ENCODE measurements around the gene DCLK3. TPM values are rescaled to one million over a fixed set of nuclear protein-coding genes. Genes with fewer than 3 reads are reported as not detected.

DCLK3 gene
- total RNA-seq, 1 experiment from 2014 or later, result not detected

DNA sequence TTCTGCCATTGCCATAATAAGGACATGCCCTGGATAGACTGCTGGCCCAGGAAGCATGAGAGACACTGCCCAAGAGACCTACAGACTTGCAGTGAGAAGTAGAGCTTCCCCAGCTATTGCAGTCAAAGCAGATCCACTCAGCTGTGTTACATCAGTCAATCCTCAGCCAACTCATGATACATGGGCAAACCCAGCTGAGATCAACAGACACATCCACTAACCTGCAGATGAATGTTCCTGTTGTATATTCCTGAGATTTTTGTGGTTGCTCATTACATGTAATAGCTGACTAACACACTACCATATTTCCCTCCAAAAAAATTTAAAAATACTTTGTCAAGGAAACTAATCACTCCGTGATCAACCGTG lies 68.6 kb downstream of the DCLK3 start:
- Mint-ChIP-seq H3K27ac (ENCODE audit: unreplicated experiment) (no peak overlapping the region), H3K4me3 (ENCODE audit: low read depth, unreplicated experiment) (no peak overlapping the region), H3K36me3 (ENCODE audit: insufficient read depth, unreplicated experiment) (no peaks in the 10 kb centered on the region), H3K27me3 (ENCODE audit: unreplicated experiment) (no peaks in the 10 kb centered on the region), H3K9me3 (ENCODE audit: low read depth, unreplicated experiment) (peaks cover under 1% of the 10 kb centered on the region), H3K4me1 (ENCODE audit: low read depth, unreplicated experiment) (peaks cover 8% of the 10 kb centered on the region)
- intact Hi-C loops (cut with micrococcal nuclease; ENCODE audit: unreplicated experiment), result no loop called here
- TF ChIP-seq, protein P1, sequence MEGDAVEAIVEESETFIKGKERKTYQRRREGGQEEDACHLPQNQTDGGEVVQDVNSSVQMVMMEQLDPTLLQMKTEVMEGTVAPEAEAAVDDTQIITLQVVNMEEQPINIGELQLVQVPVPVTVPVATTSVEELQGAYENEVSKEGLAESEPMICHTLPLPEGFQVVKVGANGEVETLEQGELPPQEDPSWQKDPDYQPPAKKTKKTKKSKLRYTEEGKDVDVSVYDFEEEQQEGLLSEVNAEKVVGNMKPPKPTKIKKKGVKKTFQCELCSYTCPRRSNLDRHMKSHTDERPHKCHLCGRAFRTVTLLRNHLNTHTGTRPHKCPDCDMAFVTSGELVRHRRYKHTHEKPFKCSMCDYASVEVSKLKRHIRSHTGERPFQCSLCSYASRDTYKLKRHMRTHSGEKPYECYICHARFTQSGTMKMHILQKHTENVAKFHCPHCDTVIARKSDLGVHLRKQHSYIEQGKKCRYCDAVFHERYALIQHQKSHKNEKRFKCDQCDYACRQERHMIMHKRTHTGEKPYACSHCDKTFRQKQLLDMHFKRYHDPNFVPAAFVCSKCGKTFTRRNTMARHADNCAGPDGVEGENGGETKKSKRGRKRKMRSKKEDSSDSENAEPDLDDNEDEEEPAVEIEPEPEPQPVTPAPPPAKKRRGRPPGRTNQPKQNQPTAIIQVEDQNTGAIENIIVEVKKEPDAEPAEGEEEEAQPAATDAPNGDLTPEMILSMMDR (IDR thresholded peaks at IDR 0.05; ENCODE audit: unreplicated experiment), result no peak
- DNase-seq, result no peak
- CTCF ChIA-PET, result interaction anchor here (1.1 kb wide), 1 partner anchor 16 kb away, joined by 3 read pairs; no protein-coding TSS in a partner anchor
- BruUV-seq (replicated peaks), result no TSS peak

DNA sequence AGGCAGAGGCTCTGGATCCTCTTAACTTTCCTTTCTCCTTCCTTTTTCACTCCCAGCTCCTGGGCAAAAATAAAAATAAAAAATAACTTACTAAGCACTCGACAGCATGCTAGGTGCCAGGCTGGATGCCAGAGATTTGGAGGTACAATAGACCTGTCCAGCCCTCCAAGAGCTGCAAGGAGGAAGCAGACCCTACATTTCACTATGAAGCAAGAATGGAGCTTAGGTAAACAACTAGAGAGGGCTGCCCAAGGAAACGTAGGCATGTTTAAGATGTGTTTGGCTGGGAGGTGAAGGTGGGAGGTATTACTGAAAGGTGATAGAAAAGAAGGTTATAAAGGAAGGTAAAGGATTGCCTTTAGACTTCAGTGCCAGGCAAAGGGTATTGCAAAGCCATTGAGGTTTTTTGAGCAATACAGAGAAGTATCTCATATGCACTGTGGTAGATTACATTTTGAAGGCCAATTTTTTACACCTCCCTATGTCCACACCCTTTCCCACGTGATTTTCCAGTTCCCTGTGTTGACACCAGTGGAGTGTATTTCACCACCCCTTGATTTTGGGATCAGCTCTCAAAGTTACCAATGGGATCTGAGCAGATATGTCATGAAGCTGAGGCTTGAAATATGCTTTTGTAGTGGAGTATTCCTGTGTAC lies 69.1 kb downstream of the DCLK3 start:
- Mint-ChIP-seq H3K27ac (ENCODE audit: unreplicated experiment) (no peak overlapping the region), H3K9me3 (ENCODE audit: low read depth, unreplicated experiment) (peaks cover 2% of the 10 kb centered on the region), H3K4me3 (ENCODE audit: low read depth, unreplicated experiment) (no peak overlapping the region), H3K4me1 (ENCODE audit: low read depth, unreplicated experiment) (peaks cover 8% of the 10 kb centered on the region), H3K27me3 (ENCODE audit: unreplicated experiment) (no peaks in the 10 kb centered on the region), H3K36me3 (ENCODE audit: insufficient read depth, unreplicated experiment) (no peaks in the 10 kb centered on the region)
- CTCF ChIA-PET, result interaction anchor here (1.1 kb wide), 1 partner anchor 16 kb away, joined by 3 read pairs; no protein-coding TSS in a partner anchor
- no TSS peak for BruUV-seq (replicated peaks)
- intact Hi-C loops (cut with micrococcal nuclease; ENCODE audit: unreplicated experiment), result no loop called here
- TF ChIP-seq, protein P1 (IDR thresholded peaks at IDR 0.05; ENCODE audit: unreplicated experiment), result no peak
- DNase-seq, result no peak

GRCh38 chr3:36693670-36694069 lies 70.7 kb downstream of the DCLK3 start:
- TF ChIP-seq, protein P1 (IDR thresholded peaks at IDR 0.05; ENCODE audit: unreplicated experiment), result no peak
- no peak overlapping the region for H3K27ac Mint-ChIP-seq (ENCODE audit: unreplicated experiment)
- DNase-seq, result no peak
- no peak overlapping the region for H3K4me3 Mint-ChIP-seq (ENCODE audit: low read depth, unreplicated experiment)
- peaks cover 2% of the 10 kb centered on the region for H3K9me3 Mint-ChIP-seq (ENCODE audit: low read depth, unreplicated experiment)
- intact Hi-C loops (cut with micrococcal nuclease; ENCODE audit: unreplicated experiment), result no loop called here
- CTCF ChIA-PET, result no interaction called here
- peaks cover 8% of the 10 kb centered on the region for H3K4me1 Mint-ChIP-seq (ENCODE audit: low read depth, unreplicated experiment)
- H3K36me3 Mint-ChIP-seq (ENCODE audit: insufficient read depth, unreplicated experiment), result no peaks in the 10 kb centered on the region
- BruUV-seq (replicated peaks), result no TSS peak
- H3K27me3 Mint-ChIP-seq (ENCODE audit: unreplicated experiment), result no peaks in the 10 kb centered on the region

DNA sequence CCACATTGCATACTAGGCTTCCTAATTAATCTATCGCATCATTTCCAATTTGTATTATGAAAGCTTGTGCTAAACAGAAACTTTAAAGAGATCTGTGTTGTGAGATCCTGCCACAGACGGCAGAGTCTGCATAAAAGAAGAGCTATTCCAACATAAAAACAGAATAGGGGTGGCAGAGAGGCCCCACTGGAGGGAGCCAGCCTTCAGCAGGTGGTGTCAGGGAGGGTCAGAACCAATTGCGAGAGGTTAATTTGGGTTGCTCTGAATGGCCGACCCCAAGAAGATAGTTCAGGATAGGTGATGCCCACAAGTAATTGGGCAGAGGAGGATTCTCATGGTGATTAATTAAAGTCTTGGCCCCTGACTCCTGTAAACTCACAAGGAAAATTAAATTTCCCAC lies 74.8 kb downstream of the DCLK3 start:
- H3K36me3 Mint-ChIP-seq (ENCODE audit: insufficient read depth, unreplicated experiment), result no peaks in the 10 kb centered on the region
- no peak for DNase-seq
- no TSS peak for BruUV-seq (replicated peaks)
- H3K27me3 Mint-ChIP-seq (ENCODE audit: unreplicated experiment), result no peaks in the 10 kb centered on the region
- intact Hi-C loops (cut with micrococcal nuclease; ENCODE audit: unreplicated experiment), result no loop called here
- H3K4me3 Mint-ChIP-seq (ENCODE audit: low read depth, unreplicated experiment), result no peak overlapping the region
- no peak overlapping the region for H3K27ac Mint-ChIP-seq (ENCODE audit: unreplicated experiment)
- TF ChIP-seq, protein P1 (IDR thresholded peaks at IDR 0.05; ENCODE audit: unreplicated experiment), result no peak
- H3K9me3 Mint-ChIP-seq (ENCODE audit: low read depth, unreplicated experiment), result peaks cover 2% of the 10 kb centered on the region
- no peaks in the 10 kb centered on the region for H3K4me1 Mint-ChIP-seq (ENCODE audit: low read depth, unreplicated experiment)
- CTCF ChIA-PET, result no interaction called here
